Left ventricle myocardium inferior (tissue), 1 donor: ENCODE data around the gene NSG2. TPM values are rescaled to one million over a fixed set of nuclear protein-coding genes. Genes with fewer than 3 reads are reported as not detected.

ENCODE experiments used
- DNase-seq: peaks from one replicate; pipeline ENCODE4 v3.0.0-alpha.2; 2020
- H3K27ac ChIP-seq: fragments of 200-600 bp; replicated peaks from 2 replicates; pipeline ENCODE4 v1.8.0; 2021
- H3K27me3 ChIP-seq: fragments of 200-600 bp; 2 replicates; pipeline ENCODE4 v1.8.0; 2021; ENCODE audit warnings: low read depth
- H3K36me3 ChIP-seq: fragments of 200-600 bp; 2 replicates; pipeline ENCODE4 v1.8.0; 2021
- H3K4me1 ChIP-seq: fragments of 200-600 bp; 2 replicates; pipeline ENCODE4 v1.8.0; 2021
- H3K4me3 ChIP-seq: fragments of 200-600 bp; 2 replicates; pipeline ENCODE4 v1.8.0; 2021; ENCODE audit warnings: mild to moderate bottlenecking, moderate library complexity
- H3K9me3 ChIP-seq: fragments of 200-600 bp; replicated peaks from 2 replicates; pipeline ENCODE4 v1.8.0; 2021
- intact Hi-C: fragments of 100-400 bp; cut with micrococcal nuclease; formaldehyde crosslinking; loops from one replicate; pipeline ENCODE4 v1.11.0; 2022
- total RNA-seq: library from RNA; stranded (reverse); fragmentation: NEBNext Ultra II Directional; extraction: Animal tissue kit (Norgen Biotek cat#: 25700); gene quantifications from one replicate; pipeline ENCODE4 v1.2.1, GENCODE V29; 2021
- TF ChIP-seq, protein P1 (sequence below): fragments of 200-600 bp; IDR thresholded peaks from 2 replicates; pipeline ENCODE4 v1.8.0; 2021; ENCODE audit warnings: antibody characterized with exemption, mild to moderate bottlenecking, borderline replicate concordance
- donor health status: DM: no; HTN: yes; CAD: no; lungs with severe emphysema.

Gene NSG2
- total RNA-seq, 1 donor from 2014 or later = 0.08 TPM

GRCh38 chr5:174030286-174030685 lies 15.2 kb upstream of the NSG2 start:
- Histone ChIP-seq H3K9me3 (peaks cover 31% of the 10 kb centered on the region), H3K4me1 (no peaks in the 10 kb centered on the region), H3K27me3 (no peaks in the 10 kb centered on the region), H3K27ac (no peak overlapping the region), H3K4me3 (no peak overlapping the region), H3K36me3 (no peaks in the 10 kb centered on the region)
- intact Hi-C loops = no loop called here
- DNase-seq = no peak
- TF ChIP-seq, protein P1, sequence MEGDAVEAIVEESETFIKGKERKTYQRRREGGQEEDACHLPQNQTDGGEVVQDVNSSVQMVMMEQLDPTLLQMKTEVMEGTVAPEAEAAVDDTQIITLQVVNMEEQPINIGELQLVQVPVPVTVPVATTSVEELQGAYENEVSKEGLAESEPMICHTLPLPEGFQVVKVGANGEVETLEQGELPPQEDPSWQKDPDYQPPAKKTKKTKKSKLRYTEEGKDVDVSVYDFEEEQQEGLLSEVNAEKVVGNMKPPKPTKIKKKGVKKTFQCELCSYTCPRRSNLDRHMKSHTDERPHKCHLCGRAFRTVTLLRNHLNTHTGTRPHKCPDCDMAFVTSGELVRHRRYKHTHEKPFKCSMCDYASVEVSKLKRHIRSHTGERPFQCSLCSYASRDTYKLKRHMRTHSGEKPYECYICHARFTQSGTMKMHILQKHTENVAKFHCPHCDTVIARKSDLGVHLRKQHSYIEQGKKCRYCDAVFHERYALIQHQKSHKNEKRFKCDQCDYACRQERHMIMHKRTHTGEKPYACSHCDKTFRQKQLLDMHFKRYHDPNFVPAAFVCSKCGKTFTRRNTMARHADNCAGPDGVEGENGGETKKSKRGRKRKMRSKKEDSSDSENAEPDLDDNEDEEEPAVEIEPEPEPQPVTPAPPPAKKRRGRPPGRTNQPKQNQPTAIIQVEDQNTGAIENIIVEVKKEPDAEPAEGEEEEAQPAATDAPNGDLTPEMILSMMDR = no peak

GRCh38 chr5:174044466-174045254 lies 846 bp upstream of the NSG2 start:
- Histone ChIP-seq H3K27me3 (peaks cover 8% of the 10 kb centered on the region), H3K36me3 (no peaks in the 10 kb centered on the region), H3K9me3 (no peaks in the 10 kb centered on the region), H3K4me1 (no peaks in the 10 kb centered on the region), H3K4me3 (no peak overlapping the region), H3K27ac (no peak overlapping the region)
- intact Hi-C loops = loop anchor here (10.0 kb wide), 1 partner anchor 270 kb away; no protein-coding TSS in a partner anchor
- no peak for DNase-seq
- TF ChIP-seq, protein P1 = no peak

DNA sequence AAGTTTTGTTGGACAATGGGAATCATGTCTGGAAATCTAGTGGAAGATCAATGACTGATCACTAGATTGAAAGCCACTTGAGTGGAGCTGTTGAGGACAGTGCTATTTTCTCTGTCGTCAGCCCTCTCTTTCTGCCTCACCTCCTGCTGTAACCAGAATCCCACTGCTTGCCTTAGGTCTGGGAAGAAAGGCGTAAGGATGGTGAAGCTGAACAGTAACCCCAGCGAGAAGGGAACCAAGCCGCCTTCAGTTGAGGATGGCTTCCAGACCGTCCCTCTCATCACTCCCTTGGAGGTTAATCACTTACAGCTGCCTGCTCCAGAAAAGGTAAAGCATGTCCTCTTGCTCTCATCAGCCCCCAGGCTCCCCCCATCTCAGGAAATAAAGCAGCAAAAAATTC lies 1.1 kb downstream of the NSG2 start:
- TF ChIP-seq, protein P1 = no peak
- Histone ChIP-seq H3K27me3 (peaks cover 8% of the 10 kb centered on the region), H3K4me3 (no peak overlapping the region), H3K4me1 (no peaks in the 10 kb centered on the region), H3K36me3 (no peaks in the 10 kb centered on the region), H3K9me3 (no peaks in the 10 kb centered on the region), H3K27ac (no peak overlapping the region)
- no peak for DNase-seq
- intact Hi-C loops = loop anchor here (10.0 kb wide), 1 partner anchor 268 kb away; no protein-coding TSS in a partner anchor

- intact Hi-C loops = loop anchor here (10.0 kb wide), 1 partner anchor 267 kb away; no protein-coding TSS in a partner anchor
- Histone ChIP-seq H3K27ac (no peak overlapping the region), H3K36me3 (no peaks in the 10 kb centered on the region), H3K4me3 (no peak overlapping the region), H3K9me3 (no peaks in the 10 kb centered on the region), H3K4me1 (no peaks in the 10 kb centered on the region), H3K27me3 (peaks cover 8% of the 10 kb centered on the region)
- no peak for DNase-seq
- TF ChIP-seq, protein P1 = no peak
Measured at GRCh38 chr5:174047472-174048099, 2.1 kb downstream of the NSG2 start.

DNA sequence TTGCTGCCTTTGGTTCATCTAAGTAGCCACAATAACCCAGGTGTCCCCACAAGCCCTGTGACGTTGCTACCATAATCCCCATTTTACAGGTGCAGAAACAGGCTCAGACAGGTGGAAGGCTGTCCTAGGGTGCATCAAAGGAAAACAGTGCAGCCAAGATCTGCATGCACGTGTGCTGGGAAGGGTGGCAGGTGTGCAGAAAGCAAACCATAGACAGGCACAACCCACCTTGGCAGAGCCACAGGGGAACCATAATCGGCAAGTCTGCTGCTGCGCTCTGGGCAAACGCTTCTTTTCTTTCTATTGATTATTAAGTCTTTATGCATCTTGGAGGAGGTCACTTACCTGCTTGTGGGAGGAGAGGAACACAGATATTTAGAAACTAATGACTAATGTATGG lies 7.1 kb downstream of the NSG2 start:
- TF ChIP-seq, protein P1 = no peak
- H3K36me3 ChIP-seq = no peaks in the 10 kb centered on the region
- no peaks in the 10 kb centered on the region for H3K27me3 ChIP-seq
- no peak overlapping the region for H3K4me3 ChIP-seq
- H3K9me3 ChIP-seq = no peaks in the 10 kb centered on the region
- no peak for DNase-seq
- intact Hi-C loops = no loop called here
- H3K4me1 ChIP-seq = peaks cover 9% of the 10 kb centered on the region
- H3K27ac ChIP-seq = no peak overlapping the region
